Measurements from ENCODE around the gene SIX3. TPM values are rescaled to one million over a fixed set of nuclear protein-coding genes. Genes with fewer than 3 reads are reported as not detected.

Gene SIX3
- total RNA-seq, 1 donor from 2014 or later, result not detected

GRCh38 chr2:44904578-44904977 lies 36.9 kb upstream of the SIX3 start:
- H3K27ac ChIP-seq, result no peak overlapping the region
- H3K9me3 ChIP-seq, result no peaks in the 10 kb centered on the region
- intact Hi-C loops (cut with DNase I), result no loop called here
- H3K36me3 ChIP-seq, result no peaks in the 10 kb centered on the region
- H3K4me1 ChIP-seq, result no peaks in the 10 kb centered on the region
- DNase-seq (no peak), ATAC-seq (no peak)
- no peak for TF ChIP-seq CTCF (IDR thresholded peaks at IDR 0.05)
- H3K27me3 ChIP-seq, result peaks cover 37% of the 10 kb centered on the region
- no peak overlapping the region for H3K4me3 ChIP-seq

- Histone ChIP-seq H3K27ac (no peak overlapping the region), H3K9me3 (no peaks in the 10 kb centered on the region), H3K36me3 (no peaks in the 10 kb centered on the region), H3K4me3 (no peak overlapping the region), H3K4me1 (no peaks in the 10 kb centered on the region), H3K27me3 (peaks cover 37% of the 10 kb centered on the region)
- no peak for TF ChIP-seq CTCF (IDR thresholded peaks at IDR 0.05)
- DNase-seq, result no peak
- ATAC-seq, result no peak
- intact Hi-C loops (cut with DNase I), result no loop called here
Observed at GRCh38 chr2:44906972-44907371, 34.5 kb upstream of the SIX3 start.

- DNase-seq (no peak), ATAC-seq (no peak)
- Histone ChIP-seq H3K4me3 (no peak overlapping the region), H3K36me3 (no peaks in the 10 kb centered on the region), H3K9me3 (no peaks in the 10 kb centered on the region), H3K4me1 (no peaks in the 10 kb centered on the region), H3K27ac (no peak overlapping the region), H3K27me3 (peaks cover 27% of the 10 kb centered on the region)
- intact Hi-C loops (cut with DNase I), result no loop called here
- no peak for TF ChIP-seq CTCF (IDR thresholded peaks at IDR 0.05)
Observed at GRCh38 chr2:44909831-44910230, 31.7 kb upstream of the SIX3 start.

GRCh38 chr2:44912660-44913059 lies 28.8 kb upstream of the SIX3 start:
- no peaks in the 10 kb centered on the region for H3K9me3 ChIP-seq
- TF ChIP-seq CTCF (IDR thresholded peaks at IDR 0.05), result no peak
- ATAC-seq (no peak), DNase-seq (no peak)
- H3K4me3 ChIP-seq, result no peak overlapping the region
- H3K36me3 ChIP-seq, result no peaks in the 10 kb centered on the region
- intact Hi-C loops (cut with DNase I), result no loop called here
- no peak overlapping the region for H3K27ac ChIP-seq
- no peaks in the 10 kb centered on the region for H3K4me1 ChIP-seq
- H3K27me3 ChIP-seq, result peaks cover 7% of the 10 kb centered on the region

GRCh38 chr2:44916291-44916690 lies 25.2 kb upstream of the SIX3 start:
- H3K36me3 ChIP-seq, result no peaks in the 10 kb centered on the region
- DNase-seq, result no peak
- H3K4me1 ChIP-seq, result no peaks in the 10 kb centered on the region
- no peak overlapping the region for H3K27ac ChIP-seq
- intact Hi-C loops (cut with DNase I), result no loop called here
- no peak overlapping the region for H3K4me3 ChIP-seq
- H3K9me3 ChIP-seq, result no peaks in the 10 kb centered on the region
- no peak for TF ChIP-seq CTCF (IDR thresholded peaks at IDR 0.05)
- peaks cover 8% of the 10 kb centered on the region for H3K27me3 ChIP-seq
- ATAC-seq, result no peak

GRCh38 chr2:44918095-44918775 lies 23.3 kb upstream of the SIX3 start:
- Histone ChIP-seq H3K27ac (no peak overlapping the region), H3K9me3 (no peaks in the 10 kb centered on the region), H3K36me3 (no peaks in the 10 kb centered on the region), H3K4me1 (no peaks in the 10 kb centered on the region), H3K27me3 (peaks cover 26% of the 10 kb centered on the region), H3K4me3 (no peak overlapping the region)
- TF ChIP-seq CTCF (IDR thresholded peaks at IDR 0.05), result no peak
- intact Hi-C loops (cut with DNase I), result no loop called here
- DNase-seq (no peak), ATAC-seq (no peak)

All from upper lobe of right lung (tissue), 1 donor.